WTC11 (cell line): ENCODE data around the gene GUCD1. TPM values are rescaled to one million over a fixed set of nuclear protein-coding genes. Genes with fewer than 3 reads are reported as not detected.

Experiments
- ATAC-seq: fragments of 200-7000 bp; cut with Tn5 transposase; 2 replicates; pipeline ENCODE4 v1.10.0; 2021; ENCODE audit warnings: mild to moderate bottlenecking, moderate library complexity
- CTCF ChIA-PET: fragments of 300-600 bp; sonication (Branson Sonifier 250); formaldehyde crosslinking; loops from one replicate; lab custom pipeline; 2021; ENCODE audit warnings: antibody characterized with exemption; lab: Charles Lee
- POLR2A ChIA-PET: fragments of 350-600 bp; sonication (Branson Sonifier 250); formaldehyde crosslinking; loops from one replicate; lab custom pipeline; 2021; ENCODE audit warnings: antibody characterized with exemption; lab: Charles Lee
- DNase-seq: peaks from one replicate; pipeline ENCODE4 v3.0.0; 2021; ENCODE audit warnings: low spot score
- H3K27ac Mint-ChIP-seq: 2 replicates; pipeline ENCODE4 v1.8.0; 2021; ENCODE audit warnings: mixed read lengths
- H3K27me3 Mint-ChIP-seq: 2 replicates; pipeline ENCODE4 v1.8.0; 2021; ENCODE audit warnings: low read depth, mild to moderate bottlenecking, moderate library complexity, mixed read lengths
- H3K36me3 Mint-ChIP-seq: 2 replicates; pipeline ENCODE4 v1.8.0; 2021; ENCODE audit warnings: mixed read lengths
- H3K4me1 Mint-ChIP-seq: 2 replicates; pipeline ENCODE4 v1.8.0; 2022; ENCODE audit warnings: mixed read lengths
- H3K4me3 Mint-ChIP-seq: 2 replicates; pipeline ENCODE4 v1.8.0; 2021; ENCODE audit warnings: mild to moderate bottlenecking, moderate library complexity, mixed read lengths
- H3K9me3 Mint-ChIP-seq: 2 replicates; pipeline ENCODE4 v1.8.0; 2021; ENCODE audit warnings: mixed read lengths
- AFF4 ChIP-seq: sonication (generic); formaldehyde crosslinking; IDR thresholded peaks from 2 replicates; pipeline ENCODE4 v1.8.1; 2023; ENCODE audit warnings: mild to moderate bottlenecking, missing genetic modification reagents, borderline replicate concordance
- AR ChIP-seq: fragments of 250-450 bp; sonication (Bioruptor Pico); IDR thresholded peaks from 2 replicates; pipeline ENCODE4 v1.9.0; 2021; ENCODE audit warnings: mild to moderate bottlenecking
- ATF1 ChIP-seq: sonication (generic); formaldehyde crosslinking; IDR thresholded peaks from 2 replicates; pipeline ENCODE4 v1.8.1; 2023; ENCODE audit warnings: mild to moderate bottlenecking, moderate library complexity, missing genetic modification reagents
- ATF6 ChIP-seq: sonication (generic); formaldehyde crosslinking; IDR thresholded peaks from 2 replicates; pipeline ENCODE4 v1.8.1; 2023; ENCODE audit warnings: mild to moderate bottlenecking, missing genetic modification reagents
- E2F1 ChIP-seq: sonication (generic); formaldehyde crosslinking; IDR thresholded peaks from 2 replicates; pipeline ENCODE4 v1.8.0; 2022; ENCODE audit warnings: mild to moderate bottlenecking, missing genetic modification reagents
- E2F5 ChIP-seq: sonication (generic); formaldehyde crosslinking; IDR thresholded peaks from 2 replicates; pipeline ENCODE4 v1.8.1; 2022; ENCODE audit warnings: mild to moderate bottlenecking, moderate library complexity, missing genetic modification reagents
- ETV6 ChIP-seq: sonication (generic); formaldehyde crosslinking; IDR thresholded peaks from 2 replicates; pipeline ENCODE4 v1.8.1; 2022; ENCODE audit warnings: mild to moderate bottlenecking, missing genetic modification reagents
- MYBL2 ChIP-seq: sonication (generic); formaldehyde crosslinking; IDR thresholded peaks from 2 replicates; pipeline ENCODE4 v1.8.1; 2023; ENCODE audit warnings: mild to moderate bottlenecking, moderate library complexity, missing genetic modification reagents
- NFE2L1 ChIP-seq: sonication (generic); formaldehyde crosslinking; IDR thresholded peaks from 2 replicates; pipeline ENCODE4 v1.8.1; 2023; ENCODE audit warnings: missing genetic modification reagents
- NR1H2 ChIP-seq: sonication (generic); formaldehyde crosslinking; IDR thresholded peaks from 2 replicates; pipeline ENCODE4 v1.9.0; 2021; ENCODE audit warnings: mild to moderate bottlenecking, moderate library complexity, missing genetic modification reagents
- PREB ChIP-seq: sonication (generic); formaldehyde crosslinking; IDR thresholded peaks from 2 replicates; pipeline ENCODE4 v1.8.1; 2022; ENCODE audit warnings: mild to moderate bottlenecking, missing genetic modification reagents, moderate library complexity, borderline replicate concordance
- TEAD4 ChIP-seq: sonication (generic); formaldehyde crosslinking; IDR thresholded peaks from 2 replicates; pipeline ENCODE4 v1.8.0; 2022; ENCODE audit warnings: mild to moderate bottlenecking, missing genetic modification reagents
- TP53 ChIP-seq: sonication (generic); formaldehyde crosslinking; IDR thresholded peaks from 2 replicates; pipeline ENCODE4 v1.8.1; 2023; ENCODE audit warnings: mild to moderate bottlenecking, missing genetic modification reagents
- ZMAT4 ChIP-seq: fragments of 250-450 bp; sonication (Bioruptor Pico); IDR thresholded peaks from 2 replicates; pipeline ENCODE4 v1.9.0; 2021; ENCODE audit warnings: mild to moderate bottlenecking
- ZNF232 ChIP-seq: sonication (generic); formaldehyde crosslinking; IDR thresholded peaks from 2 replicates; pipeline ENCODE4 v1.8.0; 2022; ENCODE audit warnings: mild to moderate bottlenecking, missing genetic modification reagents
- ZNF423 ChIP-seq: fragments of 250-450 bp; sonication (Bioruptor Pico); IDR thresholded peaks from 2 replicates; pipeline ENCODE4 v2.1.2; 2022; ENCODE audit warnings: mild to moderate bottlenecking, moderate library complexity
- ZNF532 ChIP-seq: fragments of 250-450 bp; sonication (Bioruptor Pico); IDR thresholded peaks from 2 replicates; pipeline ENCODE4 v1.9.0; 2021; ENCODE audit warnings: mild to moderate bottlenecking, borderline replicate concordance
- total RNA-seq: library from RNA; stranded (reverse); gene quantifications from 3 replicates; pipeline ENCODE4 v1.2.3, GENCODE V29; 2021

GUCD1 gene
- total RNA-seq, 1 experiment from 2014 or later = 105 TPM

GRCh38 chr22:24580276-24580675, 25.3 kb upstream of the GUCD1 start:
- H3K27me3 Mint-ChIP-seq = no peaks in the 10 kb centered on the region

GRCh38 chr22:24579258-24579601, 24.3 kb upstream of the GUCD1 start:
- H3K36me3 Mint-ChIP-seq = peaks cover 18% of the 10 kb centered on the region
- no peaks in the 10 kb centered on the region for H3K27me3 Mint-ChIP-seq
- no peak overlapping the region for H3K4me3 Mint-ChIP-seq
- H3K4me1 Mint-ChIP-seq = no peaks in the 10 kb centered on the region
- DNase-seq (no peak), ATAC-seq (no peak)
- TF ChIP-seq E2F1 (CRISPR knock-in tag) (no peak), ZNF532 (CRISPR knock-in tag) (no peak), ETV6 (no peak), AFF4 (no peak), ZNF232 (CRISPR knock-in tag) (no peak), NR1H2 (CRISPR knock-in tag) (no peak), ATF1 (CRISPR knock-in tag) (no peak), TP53 (CRISPR knock-in tag) (no peak), NFE2L1 (CRISPR knock-in tag) (no peak), MYBL2 (no peak), AR (CRISPR knock-in tag) (no peak), E2F5 (CRISPR knock-in tag) (no peak), TEAD4 (CRISPR knock-in tag) (no peak), ZMAT4 (CRISPR knock-in tag) (no peak), PREB (CRISPR knock-in tag) (no peak), ATF6 (no peak)
- no peak overlapping the region for H3K27ac Mint-ChIP-seq
- ChIA-PET CTCF (no interaction called here), POLR2A (no interaction called here)
- H3K9me3 Mint-ChIP-seq = no peaks in the 10 kb centered on the region

More at GRCh38 chr22:24580276-24580675, 25.3 kb upstream of the GUCD1 start:
- no peak for DNase-seq
- Mint-ChIP-seq H3K4me1 (no peaks in the 10 kb centered on the region), H3K9me3 (no peaks in the 10 kb centered on the region), H3K27ac (no peak overlapping the region), H3K36me3 (peaks cover 8% of the 10 kb centered on the region), H3K4me3 (no peak overlapping the region)
- POLR2A ChIA-PET = no interaction called here
- CTCF ChIA-PET = no interaction called here
- TF ChIP-seq ZNF423 (CRISPR knock-in tag) = no peak
- ATAC-seq = no peak
